Right atrium auricular region (tissue), 2 donors: ENCODE data around the gene C22orf15. TPM values are rescaled to one million over a fixed set of nuclear protein-coding genes. Genes with fewer than 3 reads are reported as not detected.

Source experiments
- DNase-seq: peaks from one replicate; pipeline ENCODE4 v3.0.0-alpha.2; 2019; ENCODE audit warnings: low spot score
- H3K27ac ChIP-seq, 2 donors: fragments of 200-600 bp; sonication (generic); 1 replicate in 1 of 2; 2 replicates in 1 of 2; pipeline ENCODE4 v1.5.1; 2016 to 2019
- H3K27me3 ChIP-seq, 2 donors: fragments of 200-600 bp; sonication (generic); one replicate each; pipeline versions ENCODE4 v1.5.1 to v1.6.0; 2017 to 2019
- H3K36me3 ChIP-seq: fragments of 200-600 bp; sonication (generic); one replicate; pipeline ENCODE4 v1.5.1; 2016
- H3K4me1 ChIP-seq, 2 donors: fragments of 200-600 bp; sonication (generic); one replicate each; pipeline versions ENCODE4 v1.5.1 to v1.6.0; 2017 to 2019
- H3K4me3 ChIP-seq, 2 donors: fragments of 200-600 bp; sonication (generic); 1 replicate in 1 of 2; 2 replicates in 1 of 2; pipeline ENCODE4 v1.5.1; 2017 to 2019; ENCODE audit warnings: mild to moderate bottlenecking in 1 of 2, moderate library complexity in 1 of 2
- H3K9me3 ChIP-seq, 2 donors: fragments of 200-600 bp; sonication (generic); one replicate each; pipeline ENCODE4 v1.5.1; 2019
- total RNA-seq, 2 donors: library from RNA; depleted of rRNA; stranded (reverse); fragments of >200 nt; gene quantifications; one replicate each; pipeline ENCODE4 v1.1.0, GENCODE V29; 2016
- TF ChIP-seq, protein P1 (sequence below), 2 donors: fragments of 200-600 bp; sonication (generic); IDR thresholded peaks; one replicate each; pipeline ENCODE4 v1.5.1; 2019; ENCODE audit warnings: antibody characterized with exemption in 2 of 2

C22orf15 gene
- total RNA-seq, 2 donors from 2014 or later, result not detected

DNA sequence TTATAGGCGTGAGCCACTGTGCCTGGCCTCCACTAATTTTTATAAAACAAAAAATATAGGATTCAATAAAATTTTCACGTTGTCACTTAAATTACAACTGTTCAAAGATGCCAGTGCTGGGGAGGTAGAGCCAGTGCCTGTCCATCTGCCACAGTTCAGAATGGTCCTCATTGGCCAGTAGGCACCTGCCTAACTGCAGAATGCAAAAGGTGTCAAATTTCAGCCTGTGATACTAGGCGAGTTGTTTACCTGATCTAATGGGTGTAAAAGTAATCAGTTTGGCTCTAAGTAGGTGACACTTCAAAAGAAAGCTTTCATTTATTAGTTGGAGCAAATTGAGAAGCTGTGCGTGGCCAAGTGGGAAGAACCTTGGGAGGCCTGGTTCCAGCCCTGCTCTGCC is 26.3 kb downstream of the C22orf15 start:
- peaks cover 22% of the 10 kb centered on the region for H3K36me3 ChIP-seq
- H3K4me1 ChIP-seq, result peaks cover 0 to 52% of the 10 kb centered on the region in 2 donors
- no peak for DNase-seq
- H3K9me3 ChIP-seq, result no peaks in the 10 kb centered on the region
- TF ChIP-seq, protein P1, sequence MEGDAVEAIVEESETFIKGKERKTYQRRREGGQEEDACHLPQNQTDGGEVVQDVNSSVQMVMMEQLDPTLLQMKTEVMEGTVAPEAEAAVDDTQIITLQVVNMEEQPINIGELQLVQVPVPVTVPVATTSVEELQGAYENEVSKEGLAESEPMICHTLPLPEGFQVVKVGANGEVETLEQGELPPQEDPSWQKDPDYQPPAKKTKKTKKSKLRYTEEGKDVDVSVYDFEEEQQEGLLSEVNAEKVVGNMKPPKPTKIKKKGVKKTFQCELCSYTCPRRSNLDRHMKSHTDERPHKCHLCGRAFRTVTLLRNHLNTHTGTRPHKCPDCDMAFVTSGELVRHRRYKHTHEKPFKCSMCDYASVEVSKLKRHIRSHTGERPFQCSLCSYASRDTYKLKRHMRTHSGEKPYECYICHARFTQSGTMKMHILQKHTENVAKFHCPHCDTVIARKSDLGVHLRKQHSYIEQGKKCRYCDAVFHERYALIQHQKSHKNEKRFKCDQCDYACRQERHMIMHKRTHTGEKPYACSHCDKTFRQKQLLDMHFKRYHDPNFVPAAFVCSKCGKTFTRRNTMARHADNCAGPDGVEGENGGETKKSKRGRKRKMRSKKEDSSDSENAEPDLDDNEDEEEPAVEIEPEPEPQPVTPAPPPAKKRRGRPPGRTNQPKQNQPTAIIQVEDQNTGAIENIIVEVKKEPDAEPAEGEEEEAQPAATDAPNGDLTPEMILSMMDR (IDR thresholded peaks at IDR 0.05), result no peak
- H3K27me3 ChIP-seq, result no peaks in the 10 kb centered on the region
- H3K27ac ChIP-seq, result peak overlapping the region in 1 of 2 donors; percentile 37
- no peak overlapping the region for H3K4me3 ChIP-seq

DNA sequence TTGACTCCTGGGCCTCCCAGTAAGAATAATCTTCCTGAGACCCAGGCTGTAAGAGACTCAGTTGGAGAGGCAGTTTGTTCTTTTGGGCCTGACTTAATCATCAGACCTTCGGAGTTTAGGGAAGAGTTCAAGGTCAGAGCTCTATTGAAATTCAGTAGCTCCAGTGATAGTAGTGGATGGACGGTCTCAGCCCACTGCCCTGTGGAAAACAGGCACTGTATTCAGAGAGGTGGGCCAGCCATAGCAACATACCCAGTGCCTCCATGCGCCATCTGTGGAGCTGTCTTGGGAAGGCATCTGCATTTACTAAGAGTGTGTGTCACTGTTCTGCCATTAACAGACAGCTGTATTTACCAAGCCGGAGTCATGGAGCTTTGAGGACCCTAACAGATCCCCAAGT is 26.8 kb downstream of the C22orf15 start:
- no peak for DNase-seq
- Histone ChIP-seq H3K4me1 (peaks cover 0 to 52% of the 10 kb centered on the region in 2 donors), H3K9me3 (no peaks in the 10 kb centered on the region), H3K36me3 (peaks cover 27% of the 10 kb centered on the region), H3K4me3 (no peak overlapping the region), H3K27ac (peak overlapping the region in 1 of 2 donors; percentile 37), H3K27me3 (no peaks in the 10 kb centered on the region)
- TF ChIP-seq, protein P1 (IDR thresholded peaks at IDR 0.05), result no peak

DNA sequence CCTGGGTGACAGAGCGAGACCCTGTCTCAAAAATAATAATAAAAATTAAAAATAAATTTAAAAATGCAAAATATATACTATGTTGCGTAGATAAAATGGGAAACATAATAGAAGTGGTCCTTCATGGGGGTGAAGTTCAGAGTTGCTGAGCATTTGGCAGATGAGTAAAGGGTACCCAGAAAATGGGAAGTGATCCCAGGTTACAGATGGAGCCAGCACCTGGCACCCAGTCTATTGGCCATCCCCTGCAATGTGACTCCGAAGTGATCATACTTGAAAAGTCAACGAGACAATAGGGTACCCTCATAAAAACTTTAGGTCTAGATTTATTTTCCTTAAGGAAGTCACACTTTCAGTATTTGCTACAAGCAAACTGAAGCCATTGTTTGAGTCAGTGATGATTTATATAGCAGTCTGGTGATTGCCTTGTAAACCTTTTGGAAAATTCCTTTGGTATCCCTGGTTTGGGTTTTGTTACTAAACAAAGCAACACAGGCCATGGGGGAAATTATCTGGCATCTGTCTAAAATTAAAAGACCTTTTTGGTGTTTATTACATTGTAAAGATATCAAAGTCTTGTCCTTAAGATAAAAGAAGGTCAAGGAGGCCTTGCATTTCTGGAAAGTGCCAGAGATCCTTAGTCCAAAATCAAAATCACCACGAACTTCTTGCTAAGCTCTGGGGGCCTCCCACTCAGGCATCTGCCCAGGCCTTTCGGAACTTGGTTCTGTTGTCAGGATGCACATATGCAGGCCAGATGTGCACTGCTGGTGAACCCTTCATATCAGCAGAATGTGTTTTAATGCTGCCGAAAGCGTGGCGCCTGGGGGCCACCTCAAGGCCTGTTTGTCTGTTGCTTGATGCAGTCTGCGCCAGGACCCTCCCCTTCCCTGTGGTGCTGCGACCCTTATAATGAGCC is 28.3 kb downstream of the C22orf15 start:
- Histone ChIP-seq H3K27ac (no peak overlapping the region), H3K27me3 (no peaks in the 10 kb centered on the region), H3K4me3 (no peak overlapping the region), H3K9me3 (no peaks in the 10 kb centered on the region), H3K4me1 (peaks cover 0 to 50% of the 10 kb centered on the region in 2 donors), H3K36me3 (peaks cover 41% of the 10 kb centered on the region)
- no peak for DNase-seq
- TF ChIP-seq, protein P1 (IDR thresholded peaks at IDR 0.05), result no peak

DNA sequence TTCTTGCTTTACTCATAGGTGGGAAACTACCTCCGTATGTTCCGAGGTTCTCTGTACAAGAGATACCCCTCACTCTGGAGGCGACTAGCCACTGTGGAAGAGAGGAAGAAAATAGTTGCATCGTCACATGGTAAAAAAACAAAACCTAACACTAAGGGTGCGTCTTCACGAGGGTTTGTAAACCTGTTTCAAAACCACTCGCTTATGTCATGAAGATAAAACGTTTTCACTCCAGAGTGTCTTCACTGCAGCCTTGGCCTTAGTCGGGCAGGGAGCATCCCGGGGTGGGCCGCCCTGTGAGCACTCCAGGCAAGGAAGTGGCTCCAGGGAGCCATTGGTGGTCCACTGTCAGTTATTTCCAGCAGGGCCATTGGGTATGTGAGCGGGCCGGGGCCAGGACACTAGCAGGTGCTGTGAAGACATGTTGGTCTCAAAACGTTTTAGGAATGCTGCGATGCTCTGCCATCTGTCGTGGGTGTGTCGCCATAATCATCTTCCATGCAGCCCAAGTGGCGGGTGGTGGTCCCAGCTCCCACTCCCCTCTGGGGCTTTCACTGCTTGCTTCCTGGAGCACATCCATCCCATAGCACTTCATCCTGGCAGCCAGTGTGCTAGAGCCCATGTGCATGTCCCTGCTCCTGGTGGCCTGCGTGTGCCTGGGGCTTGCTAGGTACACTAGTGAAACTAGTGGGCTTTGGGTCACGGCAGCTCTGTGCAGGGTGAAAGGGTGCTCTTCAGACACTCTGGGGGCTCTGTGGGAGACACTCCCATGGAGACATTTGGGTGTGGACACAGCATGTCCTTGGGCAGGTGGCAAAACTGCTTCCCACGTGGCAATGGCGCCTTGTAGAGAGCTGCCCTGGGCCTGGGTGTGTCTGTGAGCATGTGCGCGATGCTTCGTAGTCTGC is 29.2 kb downstream of the C22orf15 start:
- peaks cover 0 to 45% of the 10 kb centered on the region in 2 donors for H3K4me1 ChIP-seq
- H3K4me3 ChIP-seq, result no peak overlapping the region
- H3K9me3 ChIP-seq, result no peaks in the 10 kb centered on the region
- H3K27me3 ChIP-seq, result no peaks in the 10 kb centered on the region
- TF ChIP-seq, protein P1 (IDR thresholded peaks at IDR 0.05), result no peak
- peaks cover 48% of the 10 kb centered on the region for H3K36me3 ChIP-seq
- no peak overlapping the region for H3K27ac ChIP-seq
- no peak for DNase-seq

DNA sequence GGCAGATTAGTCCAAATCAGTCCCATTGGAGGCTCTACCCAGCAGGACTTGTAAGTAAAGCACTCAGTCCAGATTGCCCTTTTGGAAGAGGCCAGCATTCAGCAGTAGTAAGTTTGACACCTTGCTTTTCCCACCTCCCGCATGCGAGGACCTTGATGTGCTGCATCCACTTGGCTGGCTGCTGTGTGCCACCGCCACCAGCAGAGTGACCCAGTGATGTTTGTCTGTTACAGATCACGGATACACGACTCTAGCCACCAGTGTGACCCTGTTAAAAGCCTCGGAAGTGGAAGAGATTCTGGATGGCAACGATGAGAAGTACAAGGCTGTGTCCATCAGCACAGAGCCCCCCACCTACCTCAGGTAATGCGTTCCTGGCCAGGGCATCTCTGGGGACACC is 30.5 kb downstream of the C22orf15 start:
- Histone ChIP-seq H3K4me3 (no peak overlapping the region), H3K27me3 (no peaks in the 10 kb centered on the region), H3K36me3 (peaks cover 55% of the 10 kb centered on the region), H3K9me3 (no peaks in the 10 kb centered on the region), H3K27ac (no peak overlapping the region), H3K4me1 (peaks cover 0 to 35% of the 10 kb centered on the region in 2 donors)
- no peak for DNase-seq
- TF ChIP-seq, protein P1 (IDR thresholded peaks at IDR 0.05), result no peak
